G401.6 (cell line): Measurements from ENCODE around the gene MMP1.

ENCODE experiments used
- FAIRE-seq: peaks from 2 replicates; lab custom pipeline; 2012; peaks lifted over from hg19 to GRCh38; lab: Jason Lieb, UNC

MMP1 gene

GRCh38 chr11:102798012-102798746 lies at the start of gene MMP1:
Gene MMP1, minus strand, starts transcription at chr11:102798160. Its CDS starts 68 bp downstream, at chr11:102798092.
- no peak for FAIRE-seq

- FAIRE-seq = no peak
Measured at GRCh38 chr11:102846292-102846691, 48.3 kb upstream of the MMP1 start.

- no peak for FAIRE-seq
Measured at GRCh38 chr11:102843489-102843888, 45.5 kb upstream of the MMP1 start, which contains the start of gene MMP3. Gene MMP3, minus strand, starts transcription at chr11:102843609. Its CDS starts 63 bp downstream, at chr11:102843546.

GRCh38 chr11:102842930-102843329 lies 45.0 kb upstream of the MMP1 start:
- no peak for FAIRE-seq

GRCh38 chr11:102840018-102840417 lies 42.1 kb upstream of the MMP1 start:
- no peak for FAIRE-seq

GRCh38 chr11:102837646-102838045 lies 39.7 kb upstream of the MMP1 start:
- no peak for FAIRE-seq

- FAIRE-seq = no peak
Measured at GRCh38 chr11:102837156-102837555, 39.2 kb upstream of the MMP1 start.

GRCh38 chr11:102836290-102836875 lies 38.4 kb upstream of the MMP1 start:
- no peak for FAIRE-seq

GRCh38 chr11:102833731-102834130 lies 35.8 kb upstream of the MMP1 start:
- no peak for FAIRE-seq

GRCh38 chr11:102832612-102833011 lies 34.7 kb upstream of the MMP1 start:
- no peak for FAIRE-seq

- FAIRE-seq = no peak
Measured at GRCh38 chr11:102831489-102832440, 33.8 kb upstream of the MMP1 start.

GRCh38 chr11:102831128-102831488 lies 33.1 kb upstream of the MMP1 start:
- FAIRE-seq = peak; percentile 92

GRCh38 chr11:102830001-102830727 lies 32.2 kb upstream of the MMP1 start:
- no peak for FAIRE-seq

- FAIRE-seq = no peak
Measured at GRCh38 chr11:102829316-102830000, 31.5 kb upstream of the MMP1 start.

- no peak for FAIRE-seq
Measured at GRCh38 chr11:102824556-102824955, 26.6 kb upstream of the MMP1 start.

- no peak for FAIRE-seq
Measured at GRCh38 chr11:102819491-102819890, 21.5 kb upstream of the MMP1 start.

- no peak for FAIRE-seq
Measured at GRCh38 chr11:102813484-102813883, 15.5 kb upstream of the MMP1 start.

GRCh38 chr11:102812188-102812587 lies 14.2 kb upstream of the MMP1 start:
- no peak for FAIRE-seq

GRCh38 chr11:102810950-102811660 lies 13.1 kb upstream of the MMP1 start:
- peak; percentile 82 for FAIRE-seq

- no peak for FAIRE-seq
Measured at GRCh38 chr11:102809971-102810370, 12.0 kb upstream of the MMP1 start.

GRCh38 chr11:102807921-102808320 lies 10.0 kb upstream of the MMP1 start:
- no peak for FAIRE-seq
